ENCODE data around the gene ELMO1.

The ELMO1 gene

GRCh38 chr7:36896956-36897590, 551.6 kb downstream of the ELMO1 start:
- DNase-seq = no peak

- DNase-seq = no peak
These were observed 552.2 kb downstream of the ELMO1 start for GRCh38 chr7:36896418-36896817.

- DNase-seq = no peak
These were observed 553.5 kb downstream of the ELMO1 start for GRCh38 chr7:36895192-36895591.

GRCh38 chr7:36894190-36894589, 554.5 kb downstream of the ELMO1 start:
- peak; percentile 3 for DNase-seq

GRCh38 chr7:36889182-36889581, 559.5 kb downstream of the ELMO1 start:
- DNase-seq = no peak

- no peak for DNase-seq
These were observed 560.7 kb downstream of the ELMO1 start for GRCh38 chr7:36887969-36888368.

- DNase-seq = no peak
These were observed 561.4 kb downstream of the ELMO1 start for GRCh38 chr7:36887233-36887632.

- DNase-seq = no peak
These were observed 563.8 kb downstream of the ELMO1 start for GRCh38 chr7:36884910-36885309.

- no peak for DNase-seq
These were observed 564.3 kb downstream of the ELMO1 start for GRCh38 chr7:36884351-36884750.

GRCh38 chr7:36881233-36881874, 567.3 kb downstream of the ELMO1 start:
- no peak for DNase-seq

GRCh38 chr7:36880108-36880507, 568.6 kb downstream of the ELMO1 start:
- DNase-seq = no peak

GRCh38 chr7:36879021-36879420, 569.6 kb downstream of the ELMO1 start:
- no peak for DNase-seq

GRCh38 chr7:36878288-36878687, 570.4 kb downstream of the ELMO1 start:
- no peak for DNase-seq

- DNase-seq = no peak
These were observed 572.9 kb downstream of the ELMO1 start for GRCh38 chr7:36875794-36876193.

- no peak for DNase-seq
These were observed 574.6 kb downstream of the ELMO1 start for GRCh38 chr7:36874041-36874440.

GRCh38 chr7:36871863-36872262, 576.8 kb downstream of the ELMO1 start:
- DNase-seq = peak; percentile 31

- no peak for DNase-seq
These were observed 577.3 kb downstream of the ELMO1 start for GRCh38 chr7:36871355-36871738.

GRCh38 chr7:36870625-36871354, 577.9 kb downstream of the ELMO1 start:
- DNase-seq = no peak

- DNase-seq = no peak
These were observed 579.8 kb downstream of the ELMO1 start for GRCh38 chr7:36868727-36869411.

- DNase-seq = peak; percentile 7
These were observed 583.6 kb downstream of the ELMO1 start for GRCh38 chr7:36865019-36865418.

- peak; percentile 42 for DNase-seq
These were observed 584.6 kb downstream of the ELMO1 start for GRCh38 chr7:36863901-36864701.

GRCh38 chr7:36862771-36863261, 585.8 kb downstream of the ELMO1 start:
- DNase-seq = no peak

- no peak for DNase-seq
These were observed 587.0 kb downstream of the ELMO1 start for GRCh38 chr7:36861656-36862055.

Measured in CD4-positive, alpha-beta T cell treated with Interleukin-12 subunit alpha and Interleukin-12 subunit beta, for 1 hour (primary cell).